DOHH2 (cell line): ENCODE measurements around the gene LIM2.

Source experiments
- H3F3A ChIP-seq: fragments of 200-600 bp; sonication (generic), shearing (Covaris generic); 2 replicates; pipeline ENCODE4 v1.6.0; 2016; ENCODE audit warnings: antibody characterized with exemption, mild to moderate bottlenecking; ENCODE audit not compliant: control insufficient read depth, insufficient read depth
- H3K27ac ChIP-seq: fragments of 200-600 bp; sonication (generic); 2 replicates; pipeline ENCODE4 v1.5.1; 2014; ENCODE audit warnings: low read depth, mild to moderate bottlenecking, low read length, moderate library complexity
- H3K27me3 ChIP-seq: fragments of 200-600 bp; sonication (generic); 2 replicates; pipeline ENCODE4 v1.6.1; 2014; ENCODE audit warnings: mild to moderate bottlenecking, low read length, mixed read lengths; ENCODE audit not compliant: control insufficient read depth
- H3K36me3 ChIP-seq: fragments of 200-600 bp; sonication (generic); 2 replicates; pipeline ENCODE4 v1.6.1; 2014; ENCODE audit warnings: mild to moderate bottlenecking, low read length, moderate library complexity, mixed read lengths; ENCODE audit not compliant: control insufficient read depth
- H3K4me1 ChIP-seq: fragments of 200-600 bp; sonication (generic); 2 replicates; pipeline ENCODE4 v1.6.1; 2014; ENCODE audit warnings: mild to moderate bottlenecking, low read length, mixed read lengths; ENCODE audit not compliant: control insufficient read depth
- H3K4me2 ChIP-seq: fragments of 200-600 bp; sonication (generic); 2 replicates; pipeline ENCODE4 v1.6.0; 2014; ENCODE audit warnings: mild to moderate bottlenecking, low read length, moderate library complexity
- H3K4me3 ChIP-seq: fragments of 200-600 bp; sonication (generic); 2 replicates; pipeline ENCODE4 v1.5.1; 2014; ENCODE audit warnings: mild to moderate bottlenecking, low read length, mixed read lengths
- H3K79me2 ChIP-seq: fragments of 200-600 bp; sonication (generic); 2 replicates; pipeline ENCODE4 v1.6.1; 2014; ENCODE audit warnings: mild to moderate bottlenecking, low read length, mixed read lengths; ENCODE audit not compliant: control insufficient read depth
- H3K9me2 ChIP-seq: fragments of 200-600 bp; sonication (generic); replicated peaks from 2 replicates; pipeline ENCODE4 v1.6.1; 2014; ENCODE audit warnings: mild to moderate bottlenecking, low read length, mixed read lengths; ENCODE audit not compliant: control insufficient read depth
- H3K9me3 ChIP-seq: fragments of 200-600 bp; sonication (generic); 2 replicates; pipeline ENCODE4 v1.6.1; 2014; ENCODE audit warnings: antibody characterized with exemption, low read length, mixed read lengths; ENCODE audit not compliant: control insufficient read depth, insufficient read depth
- H4K20me1 ChIP-seq: fragments of 200-600 bp; sonication (generic); 2 replicates; pipeline ENCODE4 v1.6.0; 2014; ENCODE audit warnings: low read depth, mild to moderate bottlenecking, antibody characterized with exemption, low read length, moderate library complexity; ENCODE audit not compliant: control insufficient read depth, insufficient read depth
- CTCF ChIP-seq: fragments of 200-600 bp; sonication (generic); IDR thresholded peaks from one replicate; pipeline ENCODE4 v1.5.1; 2014; ENCODE audit warnings: antibody characterized with exemption, mild to moderate bottlenecking, low read depth, low read length; ENCODE audit not compliant: poor library complexity, severe bottlenecking
- EZH2phosphoT487 ChIP-seq: fragments of 200-600 bp; sonication (generic); IDR thresholded peaks from 2 replicates; pipeline ENCODE4 v1.6.1; 2017; ENCODE audit warnings: borderline replicate concordance, mild to moderate bottlenecking, antibody characterized with exemption, low read length, moderate library complexity, mixed read lengths

LIM2 gene

GRCh38 chr19:51359294-51359693 lies 28.5 kb downstream of the LIM2 start:
- Histone ChIP-seq H4K20me1 (no peaks in the 10 kb centered on the region), H3F3A (no peaks in the 10 kb centered on the region), H3K79me2 (peaks cover 16% of the 10 kb centered on the region; the same call in 1 of the 2 replicates), H3K9me2 (no peaks in the 10 kb centered on the region), H3K4me1 (peaks cover 10% of the 10 kb centered on the region), H3K27ac (no peak overlapping the region), H3K27me3 (no peaks in the 10 kb centered on the region), H3K4me2 (no peak overlapping the region), H3K9me3 (no peaks in the 10 kb centered on the region), H3K36me3 (no peaks in the 10 kb centered on the region), H3K4me3 (no peak overlapping the region)
- no peak for TF ChIP-seq CTCF

GRCh38 chr19:51357952-51358351 lies 29.8 kb downstream of the LIM2 start:
- Histone ChIP-seq H3K79me2 (peaks cover 7% of the 10 kb centered on the region; the same call in 1 of the 2 replicates), H3K9me3 (no peaks in the 10 kb centered on the region), H3K4me1 (peaks cover 9% of the 10 kb centered on the region), H3K27ac (no peak overlapping the region), H3K9me2 (no peaks in the 10 kb centered on the region), H3K27me3 (no peaks in the 10 kb centered on the region), H4K20me1 (no peaks in the 10 kb centered on the region), H3F3A (no peaks in the 10 kb centered on the region), H3K4me2 (no peak overlapping the region), H3K36me3 (no peaks in the 10 kb centered on the region), H3K4me3 (no peak overlapping the region)
- TF ChIP-seq EZH2phosphoT487 (no peak), CTCF (no peak)

- Histone ChIP-seq H3K9me3 (no peaks in the 10 kb centered on the region), H3K27me3 (no peaks in the 10 kb centered on the region), H4K20me1 (no peaks in the 10 kb centered on the region), H3K4me3 (no peak overlapping the region), H3K36me3 (no peaks in the 10 kb centered on the region), H3K27ac (no peak overlapping the region), H3K9me2 (no peaks in the 10 kb centered on the region), H3K79me2 (no peaks in the 10 kb centered on the region), H3F3A (no peaks in the 10 kb centered on the region), H3K4me1 (no peaks in the 10 kb centered on the region), H3K4me2 (no peak overlapping the region)
- TF ChIP-seq CTCF, result no peak
- TF ChIP-seq EZH2phosphoT487, result no peak
Observed at GRCh38 chr19:51356159-51356801, 31.5 kb downstream of the LIM2 start.
